ENCODE results near the gene SPINK4.

The SPINK4 gene

GRCh38 chr9:33210006-33210715, 29.8 kb upstream of the SPINK4 start:
- H3K4me3 ChIP-seq (ENCODE audit: low read depth in 1 of 2, low read length in 2 of 2): no peak overlapping the region
- ATAC-seq (ENCODE audit: insufficient read depth, low read depth) (no peak), DNase-seq (no peak)
- H4K20me1 ChIP-seq (ENCODE audit: insufficient read depth, low read length): no peaks in the 10 kb centered on the region
- no peaks in the 10 kb centered on the region for H3K79me2 ChIP-seq (ENCODE audit: insufficient read depth, low read length)
- H3K27ac ChIP-seq (ENCODE audit: low read length): no peak overlapping the region
- H3K9ac ChIP-seq (ENCODE audit: low read depth, low read length): no peak overlapping the region
- no peak overlapping the region for H2AFZ ChIP-seq (ENCODE audit: low read depth, low read length)
- H3K27me3 ChIP-seq (ENCODE audit: insufficient read depth, low read length, poor library complexity): no peaks in the 10 kb centered on the region
- no peaks in the 10 kb centered on the region for H3K9me3 ChIP-seq (ENCODE audit: insufficient read depth, low read length, severe bottlenecking)
- no peaks in the 10 kb centered on the region for H3K4me1 ChIP-seq (ENCODE audit: insufficient read depth, low read length)
- no peak overlapping the region for H3K4me2 ChIP-seq (ENCODE audit: insufficient read depth, low read length)
- no peaks in the 10 kb centered on the region for H3K36me3 ChIP-seq (ENCODE audit: insufficient read depth, low read length)
- TF ChIP-seq EZH2 (IDR thresholded peaks at IDR 0.05; ENCODE audit: borderline replicate concordance, low read depth, low read length, severe bottlenecking): no peak
- TF ChIP-seq CTCF (IDR thresholded peaks at IDR 0.05; ENCODE audit: borderline replicate concordance, extremely low read depth, low read length, poor library complexity, severe bottlenecking): no peak

DNA sequence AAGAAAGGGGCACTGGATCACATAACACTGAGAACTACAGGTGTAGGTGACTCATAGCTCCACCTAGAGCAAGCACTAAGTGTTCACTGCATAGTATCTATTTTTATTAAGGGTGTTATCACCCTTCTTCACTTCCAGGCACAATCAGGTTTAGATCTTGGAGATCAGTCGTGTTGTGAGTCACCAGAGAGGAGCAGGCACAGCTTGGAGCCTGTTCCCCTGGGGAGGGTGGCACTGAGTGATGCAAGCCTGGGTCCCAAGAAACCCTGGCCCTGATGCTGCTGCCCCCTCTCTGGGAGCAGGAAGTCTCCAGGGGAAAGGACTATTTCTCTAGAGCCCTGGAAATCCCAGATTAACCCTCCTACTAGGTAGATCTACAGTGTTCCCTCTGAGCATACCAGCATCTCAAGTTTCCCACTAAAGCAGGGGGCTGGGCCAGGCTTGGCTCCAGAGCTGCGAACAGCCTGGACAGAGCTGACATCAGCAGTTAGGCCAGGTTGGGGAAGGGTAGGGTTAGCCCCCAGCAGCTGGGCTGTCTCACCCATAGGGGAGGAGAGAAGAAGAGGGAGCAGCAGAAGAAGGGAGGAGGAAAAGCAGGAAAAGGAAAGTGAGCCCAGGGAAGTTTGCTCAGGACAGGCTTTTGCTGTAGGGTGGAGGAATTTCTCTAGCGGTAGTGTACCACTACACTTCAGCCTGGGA, 28.1 kb upstream of the SPINK4 start:
- Histone ChIP-seq H2AFZ (ENCODE audit: low read depth, low read length) (no peak overlapping the region), H3K36me3 (ENCODE audit: insufficient read depth, low read length) (no peaks in the 10 kb centered on the region), H3K4me3 (ENCODE audit: low read depth in 1 of 2, low read length in 2 of 2) (no peak overlapping the region), H4K20me1 (ENCODE audit: insufficient read depth, low read length) (no peaks in the 10 kb centered on the region), H3K4me2 (ENCODE audit: insufficient read depth, low read length) (no peak overlapping the region), H3K4me1 (ENCODE audit: insufficient read depth, low read length) (no peaks in the 10 kb centered on the region), H3K9me3 (ENCODE audit: insufficient read depth, low read length, severe bottlenecking) (no peaks in the 10 kb centered on the region), H3K27ac (ENCODE audit: low read length) (no peak overlapping the region), H3K27me3 (ENCODE audit: insufficient read depth, low read length, poor library complexity) (no peaks in the 10 kb centered on the region), H3K79me2 (ENCODE audit: insufficient read depth, low read length) (no peaks in the 10 kb centered on the region), H3K9ac (ENCODE audit: low read depth, low read length) (no peak overlapping the region)
- no peak for DNase-seq
- TF ChIP-seq CTCF (IDR thresholded peaks at IDR 0.05; ENCODE audit: borderline replicate concordance, extremely low read depth, low read length, poor library complexity, severe bottlenecking) (no peak), EZH2 (IDR thresholded peaks at IDR 0.05; ENCODE audit: borderline replicate concordance, low read depth, low read length, severe bottlenecking) (no peak)
- no peak for ATAC-seq (ENCODE audit: insufficient read depth, low read depth)

GRCh38 chr9:33220681-33221567, 19.0 kb upstream of the SPINK4 start:
- Histone ChIP-seq H3K36me3 (ENCODE audit: insufficient read depth, low read length) (no peaks in the 10 kb centered on the region), H3K27ac (ENCODE audit: low read length) (no peak overlapping the region)

More at GRCh38 chr9:33220681-33221567, 19.0 kb upstream of the SPINK4 start:
- H3K27me3 ChIP-seq (ENCODE audit: insufficient read depth, low read length, poor library complexity): peaks cover 4% of the 10 kb centered on the region
- H3K4me3 ChIP-seq (ENCODE audit: low read depth in 1 of 2, low read length in 2 of 2): no peak overlapping the region
- peak; percentile 10 for DNase-seq
- H4K20me1 ChIP-seq (ENCODE audit: insufficient read depth, low read length): no peaks in the 10 kb centered on the region
- H3K4me1 ChIP-seq (ENCODE audit: insufficient read depth, low read length): 0 out of 2 replicates have a peak, but pooled peaks cover 3% of the 10 kb centered on the region
- TF ChIP-seq CTCF (IDR thresholded peaks at IDR 0.05; ENCODE audit: borderline replicate concordance, extremely low read depth, low read length, poor library complexity, severe bottlenecking): no peak
- no peak for TF ChIP-seq EZH2 (IDR thresholded peaks at IDR 0.05; ENCODE audit: borderline replicate concordance, low read depth, low read length, severe bottlenecking)
- H3K9ac ChIP-seq (ENCODE audit: low read depth, low read length): no peak overlapping the region
- H3K4me2 ChIP-seq (ENCODE audit: insufficient read depth, low read length): no peak overlapping the region
- H2AFZ ChIP-seq (ENCODE audit: low read depth, low read length): no peak overlapping the region; the same call in 1 of the 2 replicates
- H3K79me2 ChIP-seq (ENCODE audit: insufficient read depth, low read length): no peaks in the 10 kb centered on the region
- ATAC-seq (ENCODE audit: insufficient read depth, low read depth): peak; percentile 66
- no peaks in the 10 kb centered on the region for H3K9me3 ChIP-seq (ENCODE audit: insufficient read depth, low read length, severe bottlenecking)
